SHP77 (cell line): ENCODE data around the gene RBBP6.
A peak's percentile ranks its signal among the peaks of the same experiment; 100 is the strongest.

Experiments
- DNase-seq, 2 experiments: peaks; one replicate each; lab custom pipeline; 2025; lab: John Stamatoyannopoulos, UW

RBBP6 gene

DNA sequence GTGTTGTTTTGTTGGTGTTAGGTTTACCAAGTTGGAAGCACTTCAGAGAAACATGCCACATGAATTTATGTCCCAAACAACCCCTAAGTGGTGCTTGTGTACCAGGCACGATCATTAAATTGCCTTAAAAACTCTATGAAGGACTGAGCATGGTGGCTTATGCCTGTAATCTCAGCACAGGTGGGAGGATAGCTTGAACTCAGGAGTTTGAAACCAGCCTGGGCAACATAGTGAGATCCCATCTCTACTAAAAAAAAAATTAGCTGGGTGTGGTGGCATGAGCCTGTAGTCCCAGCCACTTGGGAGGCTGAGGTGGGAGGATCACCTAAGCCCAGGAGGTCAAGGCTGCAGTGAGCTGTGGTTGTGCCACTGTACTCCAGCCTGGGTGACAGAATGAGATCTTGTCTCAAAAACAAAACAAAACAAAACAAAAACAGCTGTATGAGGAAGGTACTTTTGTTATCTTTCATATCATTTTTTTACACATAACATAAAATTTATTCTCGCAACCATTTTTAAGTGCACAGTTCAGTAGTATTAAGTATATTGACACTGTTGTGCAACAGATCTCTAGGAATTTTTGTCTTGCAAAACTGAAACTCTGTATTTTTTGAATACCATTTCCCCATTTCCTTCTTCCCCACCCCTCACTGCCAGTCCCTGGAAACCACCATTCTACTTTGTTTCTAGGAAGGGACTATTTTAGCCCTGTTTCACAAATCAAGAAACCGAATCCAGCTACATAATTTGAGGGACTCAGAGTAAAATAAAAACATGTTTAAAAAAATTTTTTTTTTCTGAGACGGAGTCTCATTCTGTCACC, 14.3 kb upstream of the RBBP6 start:
- no peak for DNase-seq

DNA sequence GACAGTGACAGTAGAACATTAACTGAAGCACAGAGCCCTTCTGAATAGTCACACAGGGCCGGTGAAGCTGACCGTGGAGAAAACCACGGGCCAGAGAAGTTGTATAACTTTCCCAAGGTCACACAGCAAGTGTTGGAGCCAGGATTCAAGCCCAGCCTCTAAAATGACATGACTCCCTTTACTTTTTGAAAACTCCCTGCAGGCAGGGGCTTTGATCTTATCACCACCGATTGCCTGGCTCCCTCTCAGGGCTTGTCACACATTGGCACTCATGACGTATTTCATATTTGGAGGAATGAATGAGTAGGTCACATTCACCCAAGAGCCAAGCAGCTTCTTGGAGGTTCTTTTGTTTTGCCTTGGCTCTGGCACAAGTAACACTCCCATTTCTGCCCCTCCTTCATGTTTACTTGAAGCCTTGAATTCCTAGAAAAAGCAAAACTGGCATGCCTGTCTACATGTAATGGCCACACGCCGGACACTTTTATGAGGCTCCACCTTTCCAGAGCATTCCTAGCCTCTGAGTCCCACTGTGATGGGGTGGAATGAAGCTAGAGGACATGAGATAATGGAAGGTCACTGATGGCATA, 13.3 kb upstream of the RBBP6 start:
- no peak for DNase-seq

DNA sequence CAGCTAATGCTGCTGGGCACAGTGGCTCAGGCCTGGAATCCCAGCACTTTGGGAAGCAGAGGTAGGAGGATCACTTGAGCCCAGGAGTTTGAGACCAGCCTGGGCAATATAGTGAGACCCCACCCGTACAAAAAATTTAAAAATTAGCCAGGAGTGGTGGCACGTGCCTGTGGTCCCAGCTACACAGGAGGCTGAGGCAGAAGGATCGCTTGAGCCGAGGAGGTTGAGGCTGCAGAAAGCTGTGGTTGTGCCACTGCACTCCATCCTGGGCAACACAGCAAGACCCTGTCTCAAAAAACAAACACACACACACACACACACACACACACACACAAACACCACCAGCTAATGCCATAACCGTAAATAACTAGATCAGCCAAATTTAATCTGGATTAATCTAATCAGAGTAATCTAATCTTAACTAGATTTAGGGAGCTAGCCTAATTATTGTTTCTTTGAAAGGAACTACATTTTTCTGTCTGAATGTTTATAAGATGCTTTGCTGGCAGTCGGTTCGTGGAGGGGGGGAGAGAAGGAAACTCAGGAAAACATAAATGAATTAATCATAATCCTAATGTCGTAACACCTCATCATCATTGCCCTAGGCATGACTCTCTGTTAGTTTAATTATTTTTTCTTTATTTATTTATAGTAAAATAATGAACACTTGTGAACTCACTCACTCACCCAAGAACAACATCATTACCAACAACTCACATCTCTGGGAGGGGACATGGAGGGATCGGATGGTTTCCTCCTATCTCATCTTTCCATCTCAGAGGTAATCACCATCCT, 12.5 kb upstream of the RBBP6 start:
- DNase-seq, result no peak

DNA sequence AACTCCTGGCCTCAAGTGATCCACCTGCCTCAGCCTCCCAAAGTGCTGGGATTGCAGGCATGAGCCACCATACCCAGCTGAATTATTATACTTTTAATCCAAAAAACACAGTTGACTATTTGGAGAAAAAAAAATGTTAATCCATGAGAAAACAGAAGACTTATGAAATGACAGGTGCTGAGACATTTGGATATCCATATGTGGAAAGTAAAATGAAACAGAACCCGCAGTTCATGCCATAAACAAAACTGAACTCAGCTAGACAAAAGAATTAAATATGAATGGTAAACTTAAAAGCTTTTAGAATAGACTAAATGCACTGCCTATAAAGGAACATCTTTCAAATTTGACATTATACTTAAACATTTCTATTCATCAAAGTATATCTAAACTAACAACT, 8.2 kb upstream of the RBBP6 start:
- DNase-seq, result no peak

DNA sequence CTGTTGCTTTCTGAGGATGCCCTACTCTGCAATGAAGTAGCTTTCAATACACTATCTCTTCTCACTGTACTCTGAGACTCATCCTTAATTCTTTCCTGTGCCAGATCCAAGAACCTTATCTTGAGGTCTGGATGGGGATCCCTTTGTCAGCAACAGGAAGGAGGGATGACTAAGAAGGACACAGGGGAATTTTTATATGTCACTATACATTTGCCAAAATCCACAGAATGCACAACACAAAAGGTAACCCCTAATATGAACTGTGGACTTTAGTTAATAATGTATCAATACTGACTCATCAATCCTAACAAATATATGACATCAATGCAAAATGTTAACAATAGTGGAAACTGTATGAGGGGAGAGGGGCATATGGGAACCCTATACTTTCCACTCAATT, 4.7 kb upstream of the RBBP6 start:
- DNase-seq, result no peak

DNA sequence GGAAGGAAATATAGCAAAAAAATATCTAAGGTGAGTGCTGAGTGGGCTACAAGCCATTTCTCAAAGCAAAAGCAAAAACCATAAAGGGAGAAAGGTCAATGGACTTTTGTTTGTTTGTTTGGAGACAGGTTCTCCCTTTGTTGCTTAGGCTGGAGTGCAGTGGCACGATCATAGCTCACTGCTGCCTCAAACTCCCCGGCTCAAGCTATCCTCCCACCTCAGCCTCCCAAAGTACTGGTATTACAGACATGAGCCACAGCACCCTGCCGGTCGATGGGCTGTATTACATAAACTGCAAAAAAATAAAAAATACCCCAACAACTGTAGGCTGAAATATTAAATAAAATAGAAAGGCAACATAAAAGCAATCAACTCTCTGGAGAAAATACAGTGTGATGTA, 3.5 kb upstream of the RBBP6 start:
- no peak for DNase-seq

DNA sequence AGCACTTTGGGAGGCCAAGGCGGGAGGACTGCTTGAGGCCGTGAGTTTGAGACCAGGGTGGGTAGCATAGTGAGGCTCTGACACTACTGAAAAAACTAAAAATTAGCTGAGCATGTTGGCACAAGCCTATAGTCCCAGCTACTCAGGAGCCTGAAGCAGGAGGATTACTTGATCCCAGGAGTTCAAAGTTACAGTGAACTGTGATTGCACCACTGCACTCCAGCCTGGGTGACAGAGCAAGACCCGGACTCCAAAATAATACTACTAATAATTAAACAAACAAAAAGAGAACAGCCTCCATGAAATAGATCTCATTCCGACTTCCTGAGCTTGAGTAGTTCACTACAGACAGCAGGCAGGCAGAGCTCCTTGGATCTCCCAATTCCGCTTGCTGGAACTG, 2.7 kb upstream of the RBBP6 start:
- no peak for DNase-seq

DNA sequence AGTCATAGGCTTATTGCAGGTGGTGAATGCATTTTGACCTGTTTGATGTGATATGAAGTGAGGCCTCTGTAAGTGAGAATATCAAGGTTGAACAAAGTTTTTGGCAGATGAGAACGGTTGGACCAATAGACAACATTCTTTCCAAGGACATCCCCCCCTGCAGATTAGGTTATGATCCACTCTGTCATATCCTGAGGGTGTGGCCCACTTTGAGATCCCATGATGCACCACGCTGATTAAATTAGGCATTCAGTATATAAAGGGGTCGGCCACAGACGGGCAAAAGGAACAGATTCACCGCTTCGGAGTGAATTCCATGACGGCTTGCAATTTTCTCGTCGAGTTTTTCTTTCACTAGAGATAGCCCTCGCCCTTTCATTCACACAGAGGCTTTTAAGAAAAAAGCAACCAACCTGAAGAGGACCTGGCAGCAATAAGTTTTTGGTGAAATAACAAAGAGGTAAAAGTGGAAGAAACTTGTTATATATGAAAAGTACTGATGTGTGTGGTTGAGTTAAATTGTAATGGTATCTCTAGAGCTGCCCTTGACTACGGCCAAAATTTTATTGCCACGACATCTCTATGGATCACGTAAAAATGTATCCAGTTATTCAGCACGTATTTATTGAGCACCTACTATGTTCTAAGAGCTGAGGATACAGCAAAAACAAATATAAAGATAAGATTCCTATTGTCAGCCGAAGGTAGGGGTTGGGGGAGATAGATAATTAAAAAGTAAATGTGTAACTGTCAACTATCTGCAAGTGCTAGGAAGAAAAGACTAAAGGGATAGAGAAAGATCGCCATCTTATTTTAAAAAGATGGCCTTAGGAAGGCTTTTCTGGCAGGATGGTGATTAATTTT, 1.7 kb upstream of the RBBP6 start:
- DNase-seq, result no peak

DNA sequence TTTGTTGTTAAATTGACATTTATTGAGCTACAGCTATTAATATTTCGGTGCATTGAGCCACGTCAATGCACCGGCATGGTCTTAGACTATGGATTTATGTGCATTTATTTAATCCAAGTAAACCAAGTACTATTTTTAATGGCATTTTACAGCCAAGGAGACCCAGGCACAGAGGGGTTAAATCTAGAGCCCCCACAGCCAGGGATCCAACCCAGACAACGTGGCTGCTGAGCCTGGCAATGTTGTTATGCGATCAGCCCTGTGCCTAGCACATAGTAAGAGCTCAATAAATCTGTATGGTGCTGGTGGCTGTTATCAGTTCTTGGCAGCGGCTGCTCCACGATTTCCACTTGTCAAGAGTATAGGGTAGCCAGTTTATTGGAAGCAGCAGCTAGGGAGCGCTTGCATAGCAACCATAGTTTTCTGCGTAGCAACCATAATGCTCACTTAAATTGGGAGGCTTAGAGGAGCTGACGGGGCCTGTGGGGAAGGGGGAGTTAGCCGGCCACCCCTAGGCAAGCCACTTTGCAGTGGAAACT, 541 bp upstream of the RBBP6 start:
- DNase-seq, result peak; percentile 31 to 39

DNA sequence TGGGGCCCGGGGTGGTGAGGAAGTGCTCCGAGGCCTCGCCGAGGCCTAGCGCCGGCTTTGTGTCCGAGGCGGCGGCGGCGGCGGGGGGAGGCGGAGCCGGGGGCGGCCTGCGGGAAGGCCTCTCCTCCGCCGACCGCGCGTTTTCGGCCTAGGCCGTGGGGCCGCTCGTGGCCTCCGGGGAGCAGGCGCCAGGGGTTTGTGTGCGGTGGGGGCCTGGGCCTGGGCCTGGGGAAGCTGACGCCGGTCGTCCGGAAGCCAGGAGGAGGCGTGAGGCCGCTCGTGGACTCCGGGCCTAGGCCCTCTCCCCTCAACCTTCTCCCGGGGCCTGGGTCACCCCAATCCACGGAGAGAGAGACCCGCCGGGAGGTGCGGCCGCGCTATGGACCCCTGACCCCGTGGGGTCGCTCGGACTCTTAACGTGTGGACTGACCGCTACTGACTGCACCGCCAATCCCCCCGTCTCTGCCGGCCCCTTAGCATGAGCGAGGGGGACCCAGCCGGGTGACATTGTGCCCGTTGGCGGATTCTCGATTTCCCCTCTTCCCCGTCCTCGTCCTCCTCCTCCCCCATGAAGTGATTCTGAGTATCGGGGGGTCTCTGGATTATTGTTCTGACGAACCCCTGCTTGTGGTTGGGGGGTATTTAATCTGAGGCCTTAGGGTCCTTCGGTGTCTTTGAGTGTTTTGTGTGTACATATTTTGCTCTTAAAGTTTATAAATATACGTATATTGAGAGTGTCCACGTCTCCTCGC, 660 bp downstream of the RBBP6 start:
- no peak for DNase-seq

DNA sequence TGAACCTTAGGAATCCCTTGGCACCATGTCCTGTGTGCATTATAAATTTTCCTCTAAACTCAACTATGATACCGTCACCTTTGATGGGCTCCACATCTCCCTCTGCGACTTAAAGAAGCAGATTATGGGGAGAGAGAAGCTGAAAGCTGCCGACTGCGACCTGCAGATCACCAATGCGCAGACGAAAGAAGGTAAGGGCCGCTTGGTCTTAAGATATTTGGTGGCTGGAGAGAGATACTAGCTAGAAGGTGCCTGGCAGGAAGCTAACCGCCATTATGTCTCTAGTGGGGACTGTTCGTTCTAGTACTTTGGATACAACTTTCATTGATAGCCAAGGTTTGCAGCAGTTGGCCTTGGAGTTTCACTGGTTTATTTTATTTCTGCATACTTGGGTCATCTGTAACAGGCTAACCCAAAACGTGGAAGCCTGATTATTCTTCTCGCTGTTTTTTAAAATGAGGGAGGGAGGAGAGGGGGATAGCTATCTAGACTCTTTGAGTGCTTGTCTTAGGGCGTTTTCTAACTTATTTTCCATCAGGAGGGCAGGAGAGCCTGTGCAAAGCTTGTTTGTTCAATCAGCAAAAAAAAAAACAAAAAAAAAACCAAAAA, 1.3 kb downstream of the RBBP6 start:
- DNase-seq, result no peak

DNA sequence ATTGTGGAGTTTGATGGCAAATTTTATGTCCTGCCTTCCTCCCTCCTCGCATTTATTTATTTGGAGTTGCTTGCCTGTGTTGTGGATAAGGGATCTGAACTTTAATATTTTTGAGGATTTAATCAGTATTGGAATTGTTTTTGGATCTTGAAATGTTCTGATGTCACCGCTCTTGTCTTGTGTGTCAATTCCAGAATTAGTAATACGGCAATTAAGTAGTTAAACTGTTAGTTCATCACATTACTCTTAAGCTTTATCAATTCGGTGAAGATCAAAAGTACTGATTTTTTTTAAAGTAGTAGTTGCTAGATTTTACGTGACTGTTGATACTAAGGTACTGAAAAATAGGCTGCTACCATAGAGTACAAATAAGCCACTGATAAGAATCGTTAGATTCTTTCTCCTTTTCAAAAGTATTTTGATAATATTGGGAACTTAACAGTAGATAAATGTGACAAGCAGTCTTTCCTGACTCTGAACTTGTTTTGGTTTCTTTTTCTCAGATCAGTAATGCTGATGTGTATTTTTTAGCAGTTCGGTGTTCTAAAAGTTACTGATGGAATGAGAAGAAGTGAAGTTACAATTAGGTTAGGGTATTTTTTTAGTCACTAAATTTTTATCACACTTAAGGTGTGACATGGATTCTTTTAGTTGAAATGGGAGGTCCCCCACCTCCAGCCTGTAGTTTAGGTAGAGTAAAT, 2.0 kb downstream of the RBBP6 start:
- DNase-seq, result no peak

DNA sequence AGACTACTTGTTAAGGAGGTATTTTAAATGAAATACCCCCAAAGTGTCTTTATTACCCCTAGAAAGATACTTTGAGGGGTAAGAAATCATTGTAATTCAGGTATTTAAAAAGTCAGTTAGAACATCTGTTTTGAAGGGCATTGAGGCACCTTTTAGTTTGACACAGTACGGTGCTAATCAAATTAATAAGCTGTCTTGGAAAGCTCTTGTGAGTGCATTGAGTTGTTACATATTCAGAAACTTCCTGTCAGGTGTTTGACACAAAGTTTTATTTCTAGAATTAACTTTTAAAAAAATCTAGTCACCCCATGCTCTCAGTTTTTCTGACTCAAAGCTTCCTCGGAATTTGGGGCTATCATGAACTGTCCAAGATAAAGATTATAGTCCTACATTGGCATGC, 4.6 kb downstream of the RBBP6 start:
- DNase-seq, result no peak

DNA sequence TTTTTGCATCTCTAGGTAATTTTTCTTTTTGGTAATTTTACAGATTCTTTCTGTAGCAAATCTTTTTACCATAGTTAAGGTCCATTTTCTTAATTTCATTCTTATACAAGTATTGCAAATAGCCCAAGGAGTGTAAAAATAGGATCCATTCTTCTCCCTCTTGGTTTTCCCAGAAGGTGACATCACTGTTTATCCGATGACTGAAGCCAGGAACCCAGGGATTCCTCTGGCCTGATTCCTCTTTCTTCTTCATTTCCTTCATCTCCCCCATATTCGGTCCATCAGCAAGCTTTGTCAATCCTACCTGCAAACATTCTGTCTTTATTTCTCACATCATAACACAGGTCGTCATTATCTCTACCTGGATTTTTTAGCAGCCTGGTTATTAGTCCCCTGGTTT, 5.3 kb downstream of the RBBP6 start:
- DNase-seq, result no peak

DNA sequence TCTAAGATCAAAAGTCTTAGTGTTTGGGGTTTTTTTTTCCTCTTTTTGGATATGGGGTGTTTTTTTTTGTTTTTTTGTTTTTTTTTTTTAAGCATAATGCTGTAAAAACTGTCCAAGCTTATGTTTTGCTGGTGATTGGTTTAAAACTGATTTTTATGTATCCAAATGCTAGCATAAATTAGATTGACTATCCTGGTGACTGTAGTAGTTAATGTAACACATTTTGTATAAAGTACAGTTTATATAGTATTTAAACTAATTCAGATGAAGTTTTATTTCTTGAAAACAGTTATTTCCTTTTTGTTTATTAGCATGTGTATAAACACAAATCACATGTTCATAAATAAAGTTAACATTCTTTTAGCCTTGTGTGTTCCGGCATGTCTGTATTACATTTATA, 10.9 kb downstream of the RBBP6 start:
- DNase-seq, result no peak

DNA sequence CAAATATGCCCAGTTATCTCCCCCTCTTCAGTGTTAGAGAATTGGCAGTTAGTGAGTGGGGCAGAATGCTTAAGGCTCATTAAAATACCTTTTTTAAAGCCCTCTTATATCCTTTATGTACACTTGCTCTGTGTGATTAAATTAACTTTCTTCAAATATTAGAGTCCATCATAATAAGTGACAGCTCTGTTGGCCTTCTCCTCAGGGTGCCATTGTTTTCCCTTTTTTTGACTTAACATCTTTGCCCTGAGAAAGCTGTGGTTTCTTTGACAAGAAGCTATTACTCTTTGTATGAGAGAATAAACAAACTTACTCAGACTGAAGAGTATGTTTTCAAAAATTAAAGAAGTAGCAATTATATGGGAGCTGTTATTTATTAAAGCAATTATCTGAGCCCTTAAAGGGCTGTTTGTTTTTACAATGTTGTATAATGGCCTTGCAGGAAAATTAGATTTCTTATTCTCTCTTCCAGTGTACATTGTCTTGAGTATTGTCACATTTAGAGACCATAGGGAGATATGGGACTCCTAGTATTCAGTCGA, 13.4 kb downstream of the RBBP6 start:
- no peak for DNase-seq

DNA sequence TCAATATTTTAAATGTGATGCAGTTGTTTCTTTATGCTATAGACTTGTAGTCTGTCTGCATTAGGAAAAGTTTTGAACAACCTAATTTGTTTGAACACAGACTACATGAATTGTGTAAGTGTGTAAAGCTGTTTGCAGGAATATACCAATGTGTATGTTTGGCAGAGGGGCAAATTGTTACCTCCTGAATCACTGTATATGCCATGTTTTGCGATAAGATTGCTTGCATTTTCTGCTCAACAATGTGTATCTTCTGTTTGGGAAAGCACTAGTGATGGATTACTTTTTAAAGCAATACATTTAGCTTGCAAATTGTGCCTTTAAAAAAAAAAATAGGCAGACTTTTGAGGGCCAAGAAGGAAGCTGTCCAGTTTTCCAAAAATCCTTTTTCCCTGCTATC, 14.6 kb downstream of the RBBP6 start:
- no peak for DNase-seq

DNA sequence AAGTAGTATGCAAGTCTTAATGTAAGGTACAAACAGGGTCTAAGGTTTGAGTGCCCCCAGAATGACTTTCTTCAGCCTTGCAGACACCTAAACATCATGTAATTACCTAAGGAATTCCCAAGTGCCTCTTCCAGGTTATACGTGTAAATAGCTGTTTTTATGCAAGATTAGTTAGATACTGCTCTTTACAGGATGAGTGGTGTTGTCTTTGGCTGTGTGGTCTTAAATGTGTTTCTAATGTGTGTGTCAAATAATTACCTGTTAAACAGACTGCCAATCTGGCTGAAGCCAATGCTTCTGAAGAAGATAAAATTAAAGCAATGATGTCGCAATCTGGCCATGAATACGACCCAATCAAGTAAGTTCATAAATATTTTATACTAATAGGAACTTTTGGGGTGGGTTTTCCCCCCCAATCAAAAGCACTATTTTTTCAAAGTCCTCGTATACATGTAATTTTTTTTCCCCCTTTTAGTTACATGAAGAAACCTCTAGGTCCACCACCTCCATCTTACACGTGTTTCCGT, 16.0 kb downstream of the RBBP6 start:
- DNase-seq, result no peak

DNA sequence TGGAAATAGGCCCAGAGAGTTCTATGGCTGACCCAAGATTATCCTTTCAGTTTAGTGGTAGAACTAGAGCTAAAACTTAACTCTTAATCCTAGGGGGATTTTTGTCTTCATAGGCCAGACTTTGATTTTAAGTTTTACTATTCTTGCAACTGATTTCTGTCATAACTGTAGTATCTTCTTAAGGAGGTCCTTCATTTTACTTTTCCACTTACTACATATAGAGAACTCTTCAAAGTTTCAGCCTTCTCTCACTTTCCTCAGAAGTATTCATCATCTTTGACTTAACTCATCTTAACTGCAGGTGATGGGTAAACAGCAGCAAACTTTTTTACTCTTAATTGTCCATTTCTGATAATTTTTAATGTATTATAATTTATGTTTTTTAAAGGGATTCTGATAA, 23.4 kb downstream of the RBBP6 start:
- DNase-seq, result no peak

DNA sequence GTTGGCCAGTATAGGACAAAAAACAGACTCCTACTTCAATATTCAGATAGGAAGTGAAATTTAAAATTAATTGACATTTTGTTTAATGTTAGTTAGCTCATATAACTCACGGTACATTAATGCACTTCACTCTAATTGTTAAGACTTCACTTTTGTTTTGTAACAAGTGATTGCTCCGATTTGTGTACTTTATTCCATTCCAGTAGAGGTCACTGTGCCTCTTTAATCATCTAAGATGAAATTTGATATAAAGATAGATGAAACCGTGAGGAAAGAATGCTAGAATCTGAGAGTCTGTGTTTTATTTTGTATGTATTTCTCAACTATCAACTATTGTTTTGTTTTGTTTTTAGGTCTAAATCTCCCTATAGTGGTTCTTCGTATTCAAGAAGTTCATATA, 29.0 kb downstream of the RBBP6 start:
- no peak for DNase-seq
